Vagina (tissue), 2 donors: ENCODE results near the gene P2RY2.

Experiments
- POLR2A ChIP-seq, 2 donors: fragments of 450-650 bp; IDR thresholded peaks; one replicate each; pipeline ENCODE4 v1.6.1; 2017; ENCODE audit warnings: antibody characterized with exemption in 2 of 2, mild to moderate bottlenecking in 2 of 2, moderate library complexity in 2 of 2
- TF ChIP-seq, protein P1 (sequence below), 3 experiments: fragments of 450-650 bp in 2 of 3; fragments of 200-600 bp in 1 of 3; sonication (generic) in 1 of 3; IDR thresholded peaks; one replicate each; pipeline ENCODE4 v1.5.1; 2017 to 2019; ENCODE audit warnings: antibody characterized with exemption in 3 of 3, mild to moderate bottlenecking in 2 of 3, moderate library complexity in 2 of 3

DNA sequence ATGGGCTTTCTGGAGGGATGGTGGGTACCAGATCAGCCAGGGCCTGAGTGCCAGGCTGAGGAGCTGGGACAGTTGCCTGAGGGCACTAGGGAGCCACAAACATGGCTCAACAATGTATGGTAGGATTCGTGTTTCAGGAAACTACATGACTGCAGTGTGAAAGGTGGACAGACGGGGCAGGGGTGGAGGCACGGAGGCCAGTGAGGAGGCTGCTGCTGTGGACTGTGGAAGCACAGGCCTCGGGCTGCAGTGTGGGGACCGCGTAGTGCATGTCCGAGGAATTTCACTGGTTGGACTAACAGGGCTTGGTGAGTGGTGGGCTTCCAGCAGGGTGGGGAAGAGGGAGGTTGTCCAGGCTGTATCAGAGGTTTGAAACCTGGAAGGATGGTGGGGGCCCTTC is 7.8 kb downstream of the P2RY2 start:
- no peak for TF ChIP-seq POLR2A (IDR thresholded peaks at IDR 0.05)
- TF ChIP-seq, protein P1, sequence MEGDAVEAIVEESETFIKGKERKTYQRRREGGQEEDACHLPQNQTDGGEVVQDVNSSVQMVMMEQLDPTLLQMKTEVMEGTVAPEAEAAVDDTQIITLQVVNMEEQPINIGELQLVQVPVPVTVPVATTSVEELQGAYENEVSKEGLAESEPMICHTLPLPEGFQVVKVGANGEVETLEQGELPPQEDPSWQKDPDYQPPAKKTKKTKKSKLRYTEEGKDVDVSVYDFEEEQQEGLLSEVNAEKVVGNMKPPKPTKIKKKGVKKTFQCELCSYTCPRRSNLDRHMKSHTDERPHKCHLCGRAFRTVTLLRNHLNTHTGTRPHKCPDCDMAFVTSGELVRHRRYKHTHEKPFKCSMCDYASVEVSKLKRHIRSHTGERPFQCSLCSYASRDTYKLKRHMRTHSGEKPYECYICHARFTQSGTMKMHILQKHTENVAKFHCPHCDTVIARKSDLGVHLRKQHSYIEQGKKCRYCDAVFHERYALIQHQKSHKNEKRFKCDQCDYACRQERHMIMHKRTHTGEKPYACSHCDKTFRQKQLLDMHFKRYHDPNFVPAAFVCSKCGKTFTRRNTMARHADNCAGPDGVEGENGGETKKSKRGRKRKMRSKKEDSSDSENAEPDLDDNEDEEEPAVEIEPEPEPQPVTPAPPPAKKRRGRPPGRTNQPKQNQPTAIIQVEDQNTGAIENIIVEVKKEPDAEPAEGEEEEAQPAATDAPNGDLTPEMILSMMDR (IDR thresholded peaks at IDR 0.05) = no peak
